Mesodermal cell (in vitro differentiated cells): ENCODE data around the gene POU6F2.
"Not testable (repeated sequence)": the region's sequence is repeated elsewhere in the genome, so short reads cannot be mapped to it uniquely, and the experiment has no call there.

ENCODE experiments used
- H3K27ac ChIP-seq: 2 replicates; pipeline ENCODE4 v1.7.0; 2013; ENCODE audit warnings: mild to moderate bottlenecking, low read depth, low read length, moderate library complexity; ENCODE audit not compliant: severe bottlenecking
- H3K36me3 ChIP-seq: 2 replicates; pipeline ENCODE4 v1.7.1; 2013; ENCODE audit warnings: mild to moderate bottlenecking, low read length, moderate library complexity; ENCODE audit not compliant: control insufficient read depth, insufficient read depth
- H3K4me1 ChIP-seq: one replicate; pipeline ENCODE4 v1.7.1; 2013; ENCODE audit warnings: mild to moderate bottlenecking, low read length; ENCODE audit not compliant: insufficient read depth, control insufficient read depth, poor library complexity, severe bottlenecking
- H3K4me3 ChIP-seq: 2 replicates; pipeline ENCODE4 v1.7.0; 2013; ENCODE audit warnings: low read length, control low read depth, mild to moderate bottlenecking; ENCODE audit not compliant: insufficient read depth, poor library complexity, severe bottlenecking; ENCODE audit errors: extremely low read depth
- H3K9me3 ChIP-seq: 2 replicates; pipeline ENCODE4 v1.7.1; 2013; ENCODE audit warnings: mild to moderate bottlenecking, low read length, moderate library complexity; ENCODE audit not compliant: control insufficient read depth
- WGBS, 2 experiments: methylation state at CpG; one replicate each; pipeline ENCODE4 v1.1.5; 2013; ENCODE audit warnings: missing lambda C conversion rate in 2 of 2; ENCODE audit not compliant: insufficient coverage in 2 of 2; 5-methylcytosine and 5-hydroxymethylcytosine counted together

The POU6F2 gene

GRCh38 chr7:39317107-39317506, 339.4 kb downstream of the POU6F2 start:
- Histone ChIP-seq H3K4me1 (no peaks in the 10 kb centered on the region), H3K36me3 (no peaks in the 10 kb centered on the region), H3K9me3 (no peaks in the 10 kb centered on the region), H3K27ac (no peak overlapping the region), H3K4me3 (no peak overlapping the region)
- WGBS, 2 experiments = 64 to 71% methylated on average over 3 to 5 of the region's 5 CpGs

GRCh38 chr7:39317896-39318295, 340.2 kb downstream of the POU6F2 start:
- Histone ChIP-seq H3K36me3 (no peaks in the 10 kb centered on the region), H3K4me1 (no peaks in the 10 kb centered on the region), H3K27ac (no peak overlapping the region), H3K9me3 (no peaks in the 10 kb centered on the region), H3K4me3 (no peak overlapping the region)
- 77 to 92% methylated on average over 3 to 4 of the region's 5 CpGs for WGBS, 2 experiments

GRCh38 chr7:39321245-39321644, 343.5 kb downstream of the POU6F2 start:
- Histone ChIP-seq H3K36me3 (no peaks in the 10 kb centered on the region), H3K4me1 (no peaks in the 10 kb centered on the region), H3K4me3 (no peak overlapping the region), H3K9me3 (no peaks in the 10 kb centered on the region), H3K27ac (no peak overlapping the region)
- 67 to 75% methylated on average over 3 of the region's 3 CpGs for WGBS, 2 experiments

GRCh38 chr7:39321909-39322498, 344.3 kb downstream of the POU6F2 start:
- Histone ChIP-seq H3K4me3 (no peak overlapping the region), H3K9me3 (no peaks in the 10 kb centered on the region), H3K27ac (no peak overlapping the region), H3K4me1 (no peaks in the 10 kb centered on the region), H3K36me3 (no peaks in the 10 kb centered on the region)
- 80 to 100% methylated on average over 2 of the region's 8 CpGs for WGBS, 2 experiments

- Histone ChIP-seq H3K9me3 (no peaks in the 10 kb centered on the region), H3K27ac (no peak overlapping the region), H3K4me1 (no peaks in the 10 kb centered on the region), H3K36me3 (no peaks in the 10 kb centered on the region), H3K4me3 (no peak overlapping the region)
- WGBS, 2 experiments = 79 to 100% methylated on average over 2 of the region's 4 CpGs
These were observed 346.5 kb downstream of the POU6F2 start for GRCh38 chr7:39324139-39324760.

GRCh38 chr7:39331607-39332006, 353.9 kb downstream of the POU6F2 start:
- H3K36me3 ChIP-seq = not testable (repeated sequence)
- WGBS, 2 experiments = 97 to 98% methylated on average over 8 to 9 of the region's 13 CpGs

GRCh38 chr7:39332142-39332541, 354.4 kb downstream of the POU6F2 start:
- no peaks in the 10 kb centered on the region for H3K4me1 ChIP-seq
- H3K27ac ChIP-seq = no peak overlapping the region
- 89% methylated on average over 1 of the region's 2 CpGs; no CpG with 5 or more reads in 1 of the 2 experiments for WGBS, 2 experiments
- H3K9me3 ChIP-seq = no peaks in the 10 kb centered on the region
- H3K36me3 ChIP-seq = no peaks in the 10 kb centered on the region
- H3K4me3 ChIP-seq = no peak overlapping the region

More at GRCh38 chr7:39331607-39332006, 353.9 kb downstream of the POU6F2 start:
- H3K4me3 ChIP-seq, H3K4me1 ChIP-seq, H3K27ac ChIP-seq, H3K9me3 ChIP-seq: not testable (repeated sequence)

- no peaks in the 10 kb centered on the region for H3K36me3 ChIP-seq
- no peak overlapping the region for H3K27ac ChIP-seq
- no peak overlapping the region for H3K4me3 ChIP-seq
- H3K9me3 ChIP-seq = no peaks in the 10 kb centered on the region
- H3K4me1 ChIP-seq = no peaks in the 10 kb centered on the region
- no CpG with 5 or more reads among the region's 1 CpG for WGBS, 2 experiments
These were observed 356.0 kb downstream of the POU6F2 start for GRCh38 chr7:39333701-39334100.

- H3K4me1 ChIP-seq = no peaks in the 10 kb centered on the region
- H3K36me3 ChIP-seq = no peaks in the 10 kb centered on the region
- H3K9me3 ChIP-seq = no peaks in the 10 kb centered on the region
- H3K4me3 ChIP-seq = no peak overlapping the region
- no CpG with 5 or more reads among the region's 2 CpGs for WGBS, 2 experiments
- H3K27ac ChIP-seq = no peak overlapping the region
These were observed 358.7 kb downstream of the POU6F2 start for GRCh38 chr7:39336442-39336841.

GRCh38 chr7:39338716-39339115, 361.0 kb downstream of the POU6F2 start:
- H3K27ac ChIP-seq = no peak overlapping the region
- H3K36me3 ChIP-seq = no peaks in the 10 kb centered on the region
- H3K4me1 ChIP-seq = no peaks in the 10 kb centered on the region
- no peak overlapping the region for H3K4me3 ChIP-seq
- no peaks in the 10 kb centered on the region for H3K9me3 ChIP-seq
- 92 to 100% methylated on average over 2 of the region's 2 CpGs for WGBS, 2 experiments

- Histone ChIP-seq H3K9me3 (no peaks in the 10 kb centered on the region), H3K4me1 (no peaks in the 10 kb centered on the region), H3K27ac (no peak overlapping the region), H3K36me3 (no peaks in the 10 kb centered on the region), H3K4me3 (no peak overlapping the region)
- WGBS, 2 experiments = 100% methylated on average over 2 to 3 of the region's 10 CpGs
These were observed 361.9 kb downstream of the POU6F2 start for GRCh38 chr7:39339591-39339990.
